ENCODE measurements around the gene ELN. TPM values are rescaled to one million over a fixed set of nuclear protein-coding genes. Genes with fewer than 3 reads are reported as not detected.

The ELN gene
- total RNA-seq, 1 donor from 2014 or later, result 15,554 TPM

DNA sequence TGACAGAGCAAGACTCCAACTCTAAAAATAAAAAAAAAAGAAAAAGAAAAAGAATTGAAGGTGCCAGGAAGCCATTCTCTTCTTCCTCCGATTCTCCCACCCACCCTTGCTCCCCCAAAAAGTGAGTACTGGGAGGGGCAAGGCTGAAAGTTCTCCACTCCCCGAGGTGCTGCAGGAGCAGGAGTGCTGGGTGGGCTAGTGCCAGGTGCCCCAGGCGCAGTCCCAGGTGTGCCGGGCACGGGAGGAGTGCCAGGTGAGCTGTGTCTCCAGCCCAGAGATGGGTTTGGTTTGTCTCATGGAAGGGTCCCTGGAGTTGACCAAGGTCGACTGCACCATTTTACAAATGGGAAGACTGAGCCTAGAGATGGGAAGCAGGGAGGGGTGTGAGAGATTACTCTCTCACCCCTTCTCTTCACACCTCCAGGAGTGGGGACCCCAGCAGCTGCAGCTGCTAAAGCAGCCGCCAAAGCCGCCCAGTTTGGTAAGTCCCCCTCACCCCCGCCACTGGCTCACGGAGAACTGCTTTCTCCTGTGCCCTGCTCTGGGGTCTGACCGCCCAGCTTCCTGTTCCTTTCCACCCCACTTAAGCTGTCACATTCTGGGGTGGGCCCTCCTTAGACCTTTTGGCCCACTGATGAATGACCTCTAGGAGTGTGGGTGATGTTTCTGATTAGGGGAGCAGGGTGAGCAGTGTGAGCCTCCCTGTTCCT, 29.4 kb downstream of the ELN start:
- Mint-ChIP-seq H3K4me1 (ENCODE audit: low read depth) (peaks cover 40% of the 10 kb centered on the region), H3K9me3 (ENCODE audit: low read depth) (no peaks in the 10 kb centered on the region), H3K36me3 (ENCODE audit: low read depth) (peaks cover 64% of the 10 kb centered on the region), H3K4me3 (ENCODE audit: unreplicated experiment) (no peak overlapping the region), H3K27me3 (ENCODE audit: low read depth) (no peaks in the 10 kb centered on the region), H3K27ac (ENCODE audit: unreplicated experiment) (peak overlapping the region; percentile 59)
- DNase-seq (ENCODE audit: low spot score), result peak; percentile 77
- TF ChIP-seq, protein P1, sequence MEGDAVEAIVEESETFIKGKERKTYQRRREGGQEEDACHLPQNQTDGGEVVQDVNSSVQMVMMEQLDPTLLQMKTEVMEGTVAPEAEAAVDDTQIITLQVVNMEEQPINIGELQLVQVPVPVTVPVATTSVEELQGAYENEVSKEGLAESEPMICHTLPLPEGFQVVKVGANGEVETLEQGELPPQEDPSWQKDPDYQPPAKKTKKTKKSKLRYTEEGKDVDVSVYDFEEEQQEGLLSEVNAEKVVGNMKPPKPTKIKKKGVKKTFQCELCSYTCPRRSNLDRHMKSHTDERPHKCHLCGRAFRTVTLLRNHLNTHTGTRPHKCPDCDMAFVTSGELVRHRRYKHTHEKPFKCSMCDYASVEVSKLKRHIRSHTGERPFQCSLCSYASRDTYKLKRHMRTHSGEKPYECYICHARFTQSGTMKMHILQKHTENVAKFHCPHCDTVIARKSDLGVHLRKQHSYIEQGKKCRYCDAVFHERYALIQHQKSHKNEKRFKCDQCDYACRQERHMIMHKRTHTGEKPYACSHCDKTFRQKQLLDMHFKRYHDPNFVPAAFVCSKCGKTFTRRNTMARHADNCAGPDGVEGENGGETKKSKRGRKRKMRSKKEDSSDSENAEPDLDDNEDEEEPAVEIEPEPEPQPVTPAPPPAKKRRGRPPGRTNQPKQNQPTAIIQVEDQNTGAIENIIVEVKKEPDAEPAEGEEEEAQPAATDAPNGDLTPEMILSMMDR (IDR thresholded peaks at IDR 0.05), result no peak

DNA sequence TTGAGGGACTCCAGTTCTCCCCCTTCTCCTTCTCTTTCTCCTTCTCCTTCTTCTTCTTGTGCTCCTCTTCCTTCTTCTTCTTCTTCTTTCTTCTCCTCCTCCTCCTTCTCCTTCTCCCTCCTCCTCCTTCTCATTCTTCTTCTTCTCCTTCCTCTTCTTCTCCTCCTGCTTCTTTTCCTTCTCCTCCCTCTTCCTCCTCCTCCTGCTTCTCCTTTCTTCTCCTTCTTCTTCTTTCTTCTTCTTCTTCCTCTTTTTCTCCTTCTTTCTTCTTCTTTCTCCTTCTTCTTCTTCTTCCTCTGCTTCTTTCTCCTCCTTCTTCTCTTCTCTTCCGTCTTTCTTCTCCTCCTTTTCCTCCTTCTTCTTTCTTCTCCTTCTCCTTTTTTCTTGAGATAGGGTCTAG, 30.0 kb downstream of the ELN start:
- H3K27ac Mint-ChIP-seq (ENCODE audit: unreplicated experiment), result peak overlapping the region; percentile 60

DNA sequence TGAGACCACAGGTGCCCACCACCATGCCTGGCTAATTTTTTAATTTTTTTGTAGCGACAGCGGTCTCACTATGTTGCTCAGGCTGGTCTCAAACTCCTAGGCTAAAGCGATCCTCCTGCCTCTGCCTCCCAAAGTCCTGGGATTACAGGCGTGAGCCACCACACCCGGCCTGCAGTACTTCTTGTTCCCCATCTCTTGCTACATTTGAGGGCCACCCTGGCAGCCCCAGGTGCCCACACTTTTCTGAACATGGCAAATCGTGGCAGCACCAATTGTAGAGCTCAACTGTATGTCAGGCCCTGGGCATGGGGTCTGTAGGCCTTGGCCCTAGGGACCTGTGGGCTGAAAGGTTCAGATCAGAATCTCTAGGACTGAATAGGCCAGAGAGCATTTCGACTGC, 30.5 kb downstream of the ELN start:
- Mint-ChIP-seq H3K4me1 (ENCODE audit: low read depth) (peaks cover 36% of the 10 kb centered on the region), H3K27me3 (ENCODE audit: low read depth) (no peaks in the 10 kb centered on the region), H3K36me3 (ENCODE audit: low read depth) (peaks cover 59% of the 10 kb centered on the region), H3K27ac (ENCODE audit: unreplicated experiment) (peak overlapping the region; percentile 60), H3K9me3 (ENCODE audit: low read depth) (no peaks in the 10 kb centered on the region), H3K4me3 (ENCODE audit: unreplicated experiment) (no peak overlapping the region)
- TF ChIP-seq, protein P1 (IDR thresholded peaks at IDR 0.05), result no peak
- DNase-seq (ENCODE audit: low spot score), result peak; percentile 32

More for the DNA sequence above, 30.0 kb downstream of the ELN start:
- Mint-ChIP-seq H3K4me1 (ENCODE audit: low read depth) (peaks cover 36% of the 10 kb centered on the region), H3K27me3 (ENCODE audit: low read depth) (no peaks in the 10 kb centered on the region), H3K36me3 (ENCODE audit: low read depth) (peaks cover 61% of the 10 kb centered on the region), H3K4me3 (ENCODE audit: unreplicated experiment) (no peak overlapping the region), H3K9me3 (ENCODE audit: low read depth) (no peaks in the 10 kb centered on the region)
- DNase-seq (ENCODE audit: low spot score), result no peak
- TF ChIP-seq, protein P1 (IDR thresholded peaks at IDR 0.05), result no peak

DNA sequence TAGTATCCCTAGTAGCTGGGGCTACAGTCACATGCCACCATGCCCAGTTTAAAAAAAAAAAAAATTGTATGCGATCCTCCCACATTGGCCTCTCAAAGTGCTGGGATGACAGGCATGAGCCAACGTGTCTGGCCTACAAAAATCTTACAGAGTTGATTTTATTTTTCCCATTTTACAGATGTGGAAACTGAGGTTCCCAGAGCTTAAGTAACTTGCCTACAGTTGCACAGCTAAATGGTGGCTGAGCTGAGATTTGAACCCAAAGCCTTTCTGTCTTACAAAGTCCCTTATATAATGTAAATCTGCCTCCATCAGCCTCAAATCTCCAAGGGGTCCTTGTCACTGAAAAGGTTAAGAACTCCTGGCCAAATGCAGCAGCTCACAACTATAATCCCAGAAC, 31.1 kb downstream of the ELN start:
- TF ChIP-seq, protein P1 (IDR thresholded peaks at IDR 0.05), result no peak
- peaks cover 59% of the 10 kb centered on the region for H3K36me3 Mint-ChIP-seq (ENCODE audit: low read depth)
- H3K9me3 Mint-ChIP-seq (ENCODE audit: low read depth), result no peaks in the 10 kb centered on the region

DNA sequence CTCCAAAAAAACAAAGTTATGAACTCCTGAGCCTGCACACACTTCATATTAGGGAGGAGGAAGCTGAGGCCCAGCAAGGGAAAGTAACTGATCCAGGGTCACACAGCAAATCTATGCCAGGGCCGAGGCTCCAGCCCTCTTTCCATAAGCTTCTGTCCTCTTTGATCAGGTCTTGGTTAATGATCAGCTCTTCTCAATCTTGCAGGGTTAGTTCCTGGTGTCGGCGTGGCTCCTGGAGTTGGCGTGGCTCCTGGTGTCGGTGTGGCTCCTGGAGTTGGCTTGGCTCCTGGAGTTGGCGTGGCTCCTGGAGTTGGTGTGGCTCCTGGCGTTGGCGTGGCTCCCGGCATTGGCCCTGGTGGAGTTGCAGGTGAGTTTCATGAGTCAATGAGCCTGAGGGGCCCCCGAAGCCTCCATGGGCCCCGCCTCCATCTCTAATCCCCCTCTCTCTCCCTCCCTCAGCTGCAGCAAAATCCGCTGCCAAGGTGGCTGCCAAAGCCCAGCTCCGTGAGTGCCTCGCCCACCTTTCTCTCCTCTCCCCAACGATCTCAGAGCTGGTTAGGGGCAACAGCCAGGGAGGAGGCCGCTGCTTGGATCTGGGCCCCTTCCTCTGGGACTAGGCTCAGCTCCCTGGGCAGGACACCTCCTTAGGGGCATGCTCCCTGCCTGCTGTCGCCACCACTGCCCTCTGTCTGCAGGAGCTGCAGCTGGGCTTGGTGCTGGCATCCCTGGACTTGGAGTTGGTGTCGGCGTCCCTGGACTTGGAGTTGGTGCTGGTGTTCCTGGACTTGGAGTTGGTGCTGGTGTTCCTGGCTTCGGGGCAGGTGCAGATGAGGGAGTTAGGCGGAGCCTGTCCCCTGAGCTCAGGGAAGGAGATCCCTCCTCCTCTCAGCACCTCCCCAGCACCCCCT, 32.0 kb downstream of the ELN start:
- DNase-seq (ENCODE audit: low spot score), result peak; percentile 90
- Mint-ChIP-seq H3K27me3 (ENCODE audit: low read depth) (no peaks in the 10 kb centered on the region), H3K36me3 (ENCODE audit: low read depth) (peaks cover 55% of the 10 kb centered on the region), H3K4me3 (ENCODE audit: unreplicated experiment) (no peak overlapping the region), H3K27ac (ENCODE audit: unreplicated experiment) (peak overlapping the region; percentile 70), H3K4me1 (ENCODE audit: low read depth) (peaks cover 34% of the 10 kb centered on the region), H3K9me3 (ENCODE audit: low read depth) (no peaks in the 10 kb centered on the region)
- TF ChIP-seq, protein P1 (IDR thresholded peaks at IDR 0.05), result peak; percentile 23

More for the DNA sequence above, 31.1 kb downstream of the ELN start:
- Mint-ChIP-seq H3K4me1 (ENCODE audit: low read depth) (peaks cover 34% of the 10 kb centered on the region), H3K27me3 (ENCODE audit: low read depth) (no peaks in the 10 kb centered on the region), H3K27ac (ENCODE audit: unreplicated experiment) (peak overlapping the region; percentile 14), H3K4me3 (ENCODE audit: unreplicated experiment) (no peak overlapping the region)
- DNase-seq (ENCODE audit: low spot score), result no peak

Data from chondrocyte (in vitro differentiated cells).